GM19099 (cell line): ENCODE measurements around the gene EMC9.
A peak's percentile ranks its signal among the peaks of the same experiment; 100 is the strongest.

Experiments used
- POLR2A ChIP-seq: IDR thresholded peaks from 3 replicates; pipeline ENCODE4 v1.6.1; 2011; ENCODE audit warnings: low read depth; ENCODE audit not compliant: insufficient read length; ENCODE audit errors: extremely low read depth

EMC9 gene

GRCh38 chr14:24141097-24141880 is at the start of gene EMC9:
Gene EMC9, minus strand, starts transcription at chr14:24141591. Its CDS starts 287 bp downstream, at chr14:24141304.
- peak; percentile 91 for TF ChIP-seq POLR2A

DNA sequence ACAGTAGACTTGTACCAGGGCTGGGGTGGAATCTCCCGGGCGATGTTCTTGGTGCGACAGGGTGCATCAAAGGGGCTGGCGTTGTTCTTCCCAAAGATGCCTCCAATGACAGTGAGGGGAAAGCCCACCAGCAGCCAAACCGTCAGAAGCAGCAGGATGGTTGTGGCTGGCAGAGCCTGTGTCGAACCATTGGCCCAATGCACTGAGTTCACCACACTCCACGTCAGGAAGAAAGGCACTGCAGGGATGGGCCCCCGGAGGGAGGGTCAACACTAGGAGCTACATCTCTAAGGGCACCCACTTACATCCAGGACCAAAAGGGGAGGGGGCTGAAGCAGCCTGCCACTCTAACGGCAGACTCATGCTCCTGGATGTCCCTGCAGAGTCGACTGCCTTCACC is 49.0 kb upstream of the EMC9 start:
- TF ChIP-seq POLR2A: no peak

GRCh38 chr14:24189460-24189859 is 48.1 kb upstream of the EMC9 start:
- no peak for TF ChIP-seq POLR2A

DNA sequence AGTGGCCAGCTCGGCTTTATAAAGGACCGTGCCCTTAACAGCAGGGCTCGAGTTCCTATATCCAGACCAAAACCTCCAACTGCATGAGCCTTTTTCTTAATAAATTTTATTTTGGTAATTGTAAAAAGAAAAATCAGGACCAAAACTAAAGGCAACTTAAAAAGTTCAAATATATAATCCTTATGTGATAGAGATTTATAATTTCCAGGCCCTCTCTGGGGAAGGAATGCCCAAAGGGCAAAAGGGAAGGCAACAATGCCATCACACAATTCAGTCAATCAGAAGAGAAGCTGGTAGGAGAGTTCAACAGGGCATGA is 47.6 kb upstream of the EMC9 start:
- TF ChIP-seq POLR2A: no peak

DNA sequence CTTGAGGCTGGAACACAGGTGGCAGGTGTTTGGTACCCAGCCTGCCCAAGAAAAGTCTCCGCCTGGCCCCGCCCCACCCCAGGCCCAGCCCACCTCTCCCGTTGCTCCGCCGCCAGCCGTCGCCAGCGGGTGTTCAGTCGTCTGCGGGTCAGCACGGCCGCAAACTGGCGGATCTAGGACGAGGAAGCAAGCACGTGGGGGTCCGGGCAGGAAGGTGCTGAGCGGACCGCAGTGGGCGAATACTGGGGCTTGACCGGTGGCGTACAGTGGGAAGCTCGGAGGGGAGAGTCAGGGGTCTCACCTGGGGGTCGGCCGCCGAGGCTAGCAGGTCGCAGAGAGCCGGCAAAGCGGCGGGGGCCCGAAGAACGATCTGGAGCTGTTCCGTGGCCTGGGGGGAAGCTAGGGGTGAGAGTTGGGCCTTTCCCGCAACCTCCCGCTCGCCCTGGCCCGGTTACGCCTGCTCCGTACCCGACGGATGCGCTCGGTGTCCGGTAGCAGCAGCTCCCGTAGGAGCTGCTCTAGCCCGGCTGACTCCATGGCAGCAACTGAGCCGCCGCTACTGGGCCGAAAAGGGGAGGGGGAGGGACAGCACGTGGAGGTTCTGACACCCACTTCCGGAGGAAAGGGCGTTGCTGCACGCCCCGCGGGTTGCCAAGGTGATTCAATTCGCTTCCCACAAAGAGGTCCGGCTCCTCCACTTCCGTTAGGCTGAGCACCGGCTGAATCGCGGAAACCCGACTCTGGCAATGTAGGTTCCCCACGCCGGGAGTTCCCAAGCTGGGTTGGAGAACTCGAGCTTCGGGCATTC is 47.1 kb upstream of the EMC9 start, which contains the start of gene IPO4:
IPO4 (minus strand) TSS at position 566 of the 808 bp plus-strand sequence; CDS start at position 537, 29 bp downstream.
- peak; percentile 85 for TF ChIP-seq POLR2A

- no peak for TF ChIP-seq POLR2A
These were observed 46.1 kb upstream of the EMC9 start for GRCh38 chr14:24187539-24187915.

DNA sequence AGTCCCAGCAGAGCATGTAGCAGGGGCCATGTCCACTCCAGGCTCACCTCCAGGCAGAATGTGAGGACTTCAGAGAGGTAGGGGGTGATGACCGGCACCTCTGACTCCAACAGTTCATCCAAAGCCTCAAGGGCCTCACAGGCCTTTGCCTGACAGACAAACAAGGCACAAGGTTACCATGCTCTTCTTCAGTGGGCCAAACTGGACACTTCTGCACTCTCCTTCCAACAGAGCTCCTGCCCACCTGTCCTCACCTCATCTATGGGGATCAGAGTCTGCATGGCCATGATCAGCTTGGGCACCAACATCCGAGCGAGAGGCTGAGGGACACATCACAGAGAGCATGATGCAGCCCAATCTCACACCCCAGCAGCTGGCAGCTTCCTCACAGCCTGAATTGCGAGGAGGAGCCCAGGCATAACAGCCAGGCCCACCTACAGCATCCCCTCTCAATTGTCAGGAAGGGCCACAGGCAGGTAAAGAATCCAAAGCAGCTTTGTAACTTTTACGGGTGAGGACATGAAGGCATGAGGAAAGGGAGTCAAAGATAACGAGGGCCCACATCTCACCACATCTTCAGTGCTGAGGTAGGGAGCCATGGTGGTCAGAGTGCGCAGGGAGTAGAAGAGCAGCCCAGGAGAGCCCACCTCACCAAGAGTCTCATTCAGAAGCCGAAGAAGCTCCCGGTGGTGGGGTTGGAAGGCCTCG is 45.6 kb upstream of the EMC9 start:
- no peak for TF ChIP-seq POLR2A

DNA sequence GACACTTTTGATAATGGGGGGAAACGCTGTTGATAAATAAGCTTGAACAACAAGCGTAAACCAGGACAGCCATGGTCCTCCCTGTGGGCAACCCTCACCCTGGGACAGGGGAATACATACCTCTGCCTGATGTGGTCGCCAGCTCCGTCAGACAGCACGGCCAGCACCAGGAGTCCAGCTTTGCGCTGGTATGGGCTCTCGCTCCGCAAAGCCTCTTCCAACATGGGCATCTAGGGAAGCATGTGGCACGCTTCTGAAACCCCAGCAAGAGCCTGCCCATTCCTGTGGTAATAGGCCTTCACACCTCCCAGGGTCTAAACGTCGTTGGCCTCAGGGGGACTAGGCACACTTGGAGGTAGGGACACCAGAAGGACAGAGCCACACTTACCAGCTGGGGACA is 44.4 kb upstream of the EMC9 start:
- TF ChIP-seq POLR2A: no peak

- no peak for TF ChIP-seq POLR2A
These were observed 43.6 kb upstream of the EMC9 start for GRCh38 chr14:24185026-24185425.

DNA sequence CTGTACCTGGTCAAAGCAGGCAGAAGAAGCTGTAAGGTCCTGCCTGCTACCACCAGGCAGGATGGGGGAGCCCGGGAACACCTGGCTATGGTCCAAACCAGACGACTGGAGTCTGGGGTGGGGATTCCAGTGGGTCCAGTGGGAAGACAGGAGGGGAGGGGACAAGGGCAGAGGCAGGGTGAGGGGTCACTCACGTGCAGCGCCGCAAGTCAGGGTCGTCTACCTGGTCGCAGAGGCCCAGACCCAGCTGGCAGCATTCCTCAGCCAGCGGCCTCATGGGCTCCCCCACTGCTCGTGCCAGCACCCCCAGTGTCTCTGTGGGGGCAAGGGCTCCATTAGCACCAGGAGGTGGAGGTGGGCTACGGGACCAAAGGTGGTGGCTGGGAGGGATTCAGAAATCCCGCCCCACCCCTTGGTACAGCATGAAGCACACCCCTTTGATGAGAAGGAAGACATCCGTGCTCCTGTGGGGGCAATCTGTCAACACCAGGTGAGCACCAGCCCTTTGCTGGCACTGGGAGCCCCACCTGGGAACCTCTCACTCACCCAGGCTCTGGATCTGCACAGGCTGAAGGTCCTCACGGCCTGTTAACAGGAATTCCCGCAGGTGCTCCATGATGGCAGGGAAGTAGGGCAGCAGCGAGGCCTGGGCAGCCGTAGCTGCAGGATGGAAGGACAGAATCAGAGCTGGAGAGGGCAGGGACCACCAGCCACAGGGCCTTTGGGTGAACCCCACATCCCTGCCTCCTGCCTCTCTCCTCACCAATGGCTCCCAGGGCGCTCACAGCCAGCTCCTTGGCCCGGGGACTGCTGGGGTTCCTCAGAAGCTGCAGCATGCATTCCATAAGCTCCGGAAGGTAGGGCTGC is 42.9 kb upstream of the EMC9 start:
- TF ChIP-seq POLR2A: no peak

DNA sequence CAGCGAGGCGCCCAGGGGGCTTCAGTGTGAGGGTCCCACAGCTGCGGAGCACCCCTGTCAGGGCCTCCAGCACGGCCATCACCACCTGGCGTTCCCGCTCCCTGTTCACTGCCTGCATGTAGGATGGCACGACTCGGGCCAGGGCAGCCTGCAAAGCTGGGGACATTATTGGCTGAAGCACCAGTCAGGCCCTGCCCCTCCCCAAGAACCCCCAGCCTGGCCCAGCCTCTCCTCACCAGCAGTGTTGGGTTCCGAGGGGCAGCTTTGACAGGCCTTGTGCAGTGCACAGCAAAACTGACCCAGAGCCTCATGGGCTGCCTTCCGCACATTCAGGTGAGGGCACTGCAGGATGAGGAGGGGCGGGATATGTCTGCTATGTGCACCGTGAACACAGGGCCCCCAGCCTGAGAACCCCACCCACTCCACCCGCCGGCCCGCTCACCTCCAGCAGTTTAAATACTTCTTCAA is 41.7 kb upstream of the EMC9 start:
- no peak for TF ChIP-seq POLR2A

DNA sequence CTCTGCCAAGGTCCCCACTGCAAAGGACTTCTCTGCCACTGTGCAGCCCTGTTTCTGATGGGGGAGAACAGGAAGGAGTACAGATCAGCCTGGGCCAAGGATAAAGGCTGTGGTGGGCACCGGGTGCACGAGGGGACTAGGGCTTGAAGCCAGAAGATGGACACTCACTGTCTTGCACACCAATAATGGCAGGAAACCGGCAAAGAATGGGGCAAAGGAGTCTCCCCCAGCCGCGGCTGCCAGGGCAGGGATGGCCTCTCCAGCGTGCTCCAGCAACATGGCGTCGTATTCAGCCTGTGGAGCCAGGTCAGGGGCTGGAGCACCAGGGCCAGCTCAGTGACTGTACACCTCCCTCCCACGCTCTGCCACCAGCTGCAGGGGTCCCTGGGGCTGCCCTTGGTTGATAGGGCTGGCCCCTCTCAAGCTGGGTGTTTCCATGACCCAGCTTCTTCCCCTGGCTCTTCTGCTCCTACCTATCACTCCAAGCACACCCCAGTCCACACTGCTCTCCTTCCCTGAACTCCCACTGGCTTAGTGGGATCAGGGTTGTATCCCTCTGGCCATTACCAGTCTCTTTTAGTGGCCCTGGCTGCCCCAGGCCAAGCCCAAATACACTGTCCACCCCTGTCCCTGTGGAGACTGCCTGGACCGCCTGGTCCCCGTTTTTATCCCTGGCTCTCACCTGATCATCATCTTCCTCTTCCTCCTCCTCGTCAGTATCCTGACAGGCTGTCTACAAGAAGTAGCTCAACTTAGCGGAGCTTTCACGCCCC is 40.9 kb upstream of the EMC9 start:
- TF ChIP-seq POLR2A: no peak

DNA sequence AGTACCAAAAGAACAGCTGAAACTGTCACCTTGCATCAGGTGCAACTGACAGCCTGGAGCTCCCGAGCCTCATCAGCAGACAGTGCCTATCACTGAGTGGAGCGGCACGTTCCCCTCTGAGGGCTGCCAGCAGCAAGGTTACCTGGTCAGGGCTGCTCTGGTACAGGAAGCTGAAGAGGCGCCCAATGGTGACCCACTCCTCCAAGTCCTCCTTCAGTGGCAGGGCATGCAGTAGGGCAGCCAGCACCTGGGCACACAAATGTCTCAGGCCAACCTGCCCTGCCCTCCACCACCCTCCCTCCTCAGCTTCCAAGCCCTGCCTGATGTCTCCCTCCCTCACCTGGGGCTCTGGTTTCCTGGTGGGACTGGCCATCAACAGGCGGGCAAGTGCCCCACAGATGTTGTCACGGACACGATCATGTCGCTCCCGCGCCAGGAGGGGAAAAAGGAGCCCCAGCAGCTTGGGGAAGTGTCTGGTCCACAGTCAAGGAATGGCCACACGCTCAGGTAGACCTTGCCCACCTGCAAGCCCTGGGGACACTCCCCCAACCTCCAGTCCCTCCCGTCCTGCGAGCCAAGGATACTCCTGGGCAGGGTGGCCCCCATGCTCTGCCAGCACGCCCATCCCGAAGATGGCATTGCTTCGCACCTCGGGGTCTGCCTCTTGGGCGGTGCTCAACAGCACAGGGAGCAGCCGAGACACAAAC is 40.1 kb upstream of the EMC9 start:
- peak; percentile 13 for TF ChIP-seq POLR2A
